Anterior cingulate cortex (tissue), 58 donors: ENCODE measurements around the gene FAM187B.

Experiments
- DNase-seq, 58 donors: peaks; one replicate each; lab custom pipeline; 2025; lab: John Stamatoyannopoulos, UW

Gene FAM187B

DNA sequence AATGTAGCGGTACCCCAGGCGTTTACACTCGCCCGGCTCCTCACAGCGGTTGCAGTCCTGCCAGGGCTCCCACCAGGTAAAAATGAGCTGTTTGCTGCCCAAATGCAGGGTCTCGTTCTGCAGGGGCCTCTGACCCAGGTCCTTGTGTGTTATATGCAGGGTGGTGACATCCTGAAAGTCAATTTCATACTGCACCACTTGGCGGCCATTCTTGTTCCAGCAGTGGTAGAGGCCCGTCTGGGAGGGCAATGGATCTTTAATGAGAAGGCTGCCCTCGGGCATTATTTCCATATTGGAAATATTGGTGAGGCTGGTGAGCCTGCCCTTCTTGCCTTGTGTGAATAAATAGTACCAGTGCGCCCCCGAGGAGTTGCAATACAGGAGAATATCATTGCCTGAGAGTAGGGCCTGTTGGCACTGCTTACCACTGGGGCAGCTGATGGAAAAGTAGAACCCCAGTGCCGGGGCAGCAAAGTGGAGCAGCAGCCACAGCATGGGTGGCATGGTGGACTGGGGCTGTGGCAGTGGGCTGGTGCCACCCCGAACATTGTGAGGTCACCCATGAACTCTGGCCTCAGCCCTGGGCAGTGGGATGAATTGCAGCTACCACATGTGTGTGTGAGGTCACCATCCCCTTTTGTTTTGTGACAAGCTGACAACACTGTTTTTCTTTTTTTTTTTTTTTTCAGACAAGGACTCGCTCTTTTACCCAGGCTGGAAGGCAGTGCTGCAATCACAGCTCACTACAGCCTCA lies at the start of gene FAM187B:
TSS of gene FAM187B (minus strand) at position 563 of the 754 bp plus-strand sequence. CDS start at position 504, 59 bp downstream.
- DNase-seq = peak in 20 of 58 donors; percentile 1 to 61 (median 29)

DNA sequence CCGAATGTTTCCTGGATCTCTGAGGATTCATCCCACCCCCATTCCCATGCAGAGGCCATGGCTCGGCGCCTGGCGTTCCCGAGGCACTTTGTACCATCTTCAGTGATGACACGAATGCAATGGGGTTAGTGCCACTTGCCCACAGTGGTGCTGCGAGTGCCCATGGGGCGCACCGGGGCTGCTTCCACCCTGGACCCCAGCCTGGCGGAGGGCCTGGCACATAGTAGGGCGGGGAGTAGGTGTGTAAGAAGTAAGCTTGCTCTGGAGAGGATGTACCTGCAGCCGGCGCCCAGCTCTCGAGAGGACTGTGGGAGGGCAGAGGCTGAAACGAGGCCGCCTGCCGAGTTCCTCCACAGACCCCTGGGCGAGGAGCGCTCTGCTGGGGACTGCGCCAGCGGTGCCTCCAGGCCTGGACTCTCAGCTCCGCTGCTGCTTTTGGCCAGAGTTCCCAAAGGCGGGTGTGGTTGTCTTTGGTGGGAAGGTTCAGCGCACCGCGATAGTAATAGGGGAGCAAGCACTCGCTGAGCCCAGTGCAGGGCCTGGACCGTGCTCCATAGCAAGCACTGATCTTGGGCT lies 48.3 kb upstream of the FAM187B start:
- no peak for DNase-seq

DNA sequence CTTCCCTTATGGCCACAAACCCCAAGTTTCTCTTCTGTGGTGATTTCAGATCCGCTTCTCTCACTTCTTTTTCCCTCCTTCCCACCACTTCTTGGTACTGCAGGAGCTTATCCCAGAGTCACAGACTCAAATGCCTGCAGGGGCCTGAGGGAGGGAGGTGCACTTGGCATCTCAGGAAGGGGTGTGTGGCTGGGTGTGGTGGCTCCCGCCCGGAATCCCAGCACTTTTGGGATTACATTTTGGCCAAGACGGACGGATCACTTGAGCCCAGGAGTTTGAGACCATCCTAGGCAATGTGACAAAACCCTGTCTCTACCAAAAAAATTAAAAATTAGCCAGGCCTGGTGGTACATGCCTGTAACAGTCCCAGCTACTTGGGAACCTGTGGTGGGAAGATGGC lies 45.8 kb upstream of the FAM187B start:
- DNase-seq = no peak

DNA sequence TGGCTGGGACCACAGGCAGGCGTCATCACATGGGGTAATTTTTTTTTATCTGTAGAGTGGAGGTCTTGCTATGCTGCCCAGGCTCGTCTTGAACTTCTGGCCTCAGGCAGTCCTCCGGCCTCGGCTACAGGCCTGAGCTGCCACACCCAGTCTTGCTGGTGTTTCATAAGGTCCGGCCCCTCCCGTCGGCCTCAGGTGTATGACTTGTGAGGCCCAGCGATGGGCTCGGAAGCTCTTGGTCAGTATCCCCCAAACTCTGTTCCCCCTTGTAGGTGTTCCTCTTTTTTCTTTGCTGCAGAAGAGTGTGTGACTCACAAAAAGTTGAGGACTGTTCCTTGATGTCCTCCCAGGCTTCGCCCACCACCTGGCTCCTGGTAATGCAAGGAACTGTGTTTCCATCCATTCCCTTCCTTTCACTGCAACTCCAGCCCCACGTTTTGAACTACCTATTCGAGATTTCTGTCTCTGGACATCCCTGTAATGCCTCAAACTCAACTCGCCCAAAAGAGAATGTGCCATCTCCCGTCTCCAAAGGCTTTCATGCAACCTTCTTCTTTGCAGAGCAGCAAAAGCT lies 45.2 kb upstream of the FAM187B start:
- DNase-seq = peak in 1 of 58 donors; percentile 60

DNA sequence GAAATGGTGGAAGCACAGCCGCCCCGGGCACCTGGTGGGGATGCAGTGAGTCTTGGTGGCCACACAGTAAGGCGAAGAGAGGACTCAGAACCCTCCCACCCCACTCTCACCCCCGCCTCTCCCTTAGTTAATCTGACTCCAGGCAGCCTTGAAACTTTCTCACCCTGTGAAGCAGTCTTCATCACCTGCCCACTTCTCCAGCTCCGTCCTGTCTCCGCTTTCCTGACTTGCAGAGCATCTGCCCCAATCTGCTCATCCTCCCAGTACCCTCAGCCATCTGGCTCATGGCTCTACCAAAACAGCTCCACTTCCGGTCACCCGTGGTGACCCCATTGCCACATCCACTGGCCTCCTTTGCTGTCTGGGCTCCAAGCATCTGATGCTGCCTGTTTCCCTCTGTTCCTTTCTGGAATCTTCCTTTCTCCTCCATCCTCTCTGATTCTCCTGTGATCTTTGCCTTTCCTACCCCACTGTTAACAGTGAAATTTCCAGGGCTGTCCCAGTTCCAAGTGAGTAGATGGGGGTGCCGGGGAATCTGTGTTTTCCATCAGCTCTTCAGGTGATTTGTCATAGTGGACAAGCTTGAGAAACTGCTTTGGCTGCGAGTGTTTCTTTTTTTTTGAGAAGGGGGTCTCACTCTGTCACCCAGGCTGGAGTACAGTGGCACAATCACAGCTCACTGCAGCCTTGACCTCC lies 44.6 kb upstream of the FAM187B start:
- peak in 2 of 58 donors; percentile 17 to 27 for DNase-seq

DNA sequence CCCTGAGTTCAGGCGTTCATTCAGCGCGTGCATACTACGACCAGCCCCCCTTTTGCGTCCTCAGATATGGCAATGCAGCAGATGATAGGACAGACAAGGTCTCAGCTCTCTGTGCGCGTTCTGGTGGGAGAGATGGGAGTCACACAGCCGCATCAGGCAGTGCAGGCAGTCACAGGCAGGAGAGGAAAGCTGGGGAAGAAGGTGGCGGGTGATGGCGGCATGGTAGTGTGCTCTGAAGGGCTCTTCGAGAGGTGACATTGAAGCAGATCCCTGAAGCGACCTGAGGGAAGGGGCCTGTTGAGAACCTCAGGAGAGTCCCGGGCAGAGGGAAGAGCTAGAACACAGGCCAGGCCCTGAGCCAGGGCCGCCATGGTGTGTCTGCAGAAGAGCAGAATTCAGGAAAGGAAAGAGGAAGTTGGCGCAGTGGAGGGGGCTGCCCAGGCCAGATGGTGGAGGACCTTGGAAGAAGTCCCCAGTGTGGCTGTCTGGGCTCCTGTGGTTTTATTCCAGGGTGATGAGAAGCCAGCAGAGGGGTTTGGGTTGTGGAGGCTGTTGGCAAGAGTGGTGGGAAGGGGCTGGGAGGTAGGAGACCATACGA lies 43.7 kb upstream of the FAM187B start:
- DNase-seq = peak in 8 of 58 donors; percentile 13 to 32 (median 26)

DNA sequence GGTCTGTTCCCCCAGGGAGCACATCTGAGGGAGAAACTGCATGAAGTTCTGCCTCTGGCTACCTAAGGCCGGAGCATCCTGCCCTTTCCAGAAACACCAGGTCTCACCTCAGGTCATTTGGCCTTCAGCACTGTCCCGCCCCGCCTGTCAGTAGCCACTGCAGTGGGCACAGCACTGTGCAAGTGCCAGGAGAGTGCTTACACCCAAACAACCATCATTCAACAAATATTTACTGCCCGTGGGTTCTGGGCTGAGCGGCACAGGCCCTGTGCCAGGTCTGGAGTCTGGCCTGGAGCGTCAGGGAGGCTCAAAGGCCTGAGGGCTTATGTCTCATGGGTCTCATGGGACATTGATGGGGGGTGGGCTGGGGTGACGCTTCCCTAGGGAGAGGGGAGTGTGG lies 43.0 kb upstream of the FAM187B start:
- no peak for DNase-seq

DNA sequence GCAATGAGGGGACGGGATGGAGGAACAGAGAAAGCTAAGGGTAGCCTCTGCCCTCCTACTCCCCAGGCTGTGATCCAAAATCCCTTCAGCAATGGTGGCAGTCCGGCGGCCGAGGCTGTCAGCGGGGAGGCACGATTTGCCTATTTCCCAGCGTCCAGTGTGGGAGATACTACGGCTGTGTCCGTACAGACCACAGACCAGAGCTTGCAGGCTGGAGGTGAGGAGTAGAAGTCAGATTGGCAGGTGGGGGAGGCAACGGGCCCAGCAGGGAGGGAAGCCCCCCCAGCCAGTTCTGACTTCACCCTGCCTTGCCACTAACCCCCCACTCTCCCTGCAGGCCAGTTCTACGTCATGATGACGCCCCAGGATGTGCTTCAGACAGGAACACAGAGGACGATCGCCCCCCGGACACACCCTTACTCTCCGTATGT lies 41.9 kb upstream of the FAM187B start:
- DNase-seq = no peak

DNA sequence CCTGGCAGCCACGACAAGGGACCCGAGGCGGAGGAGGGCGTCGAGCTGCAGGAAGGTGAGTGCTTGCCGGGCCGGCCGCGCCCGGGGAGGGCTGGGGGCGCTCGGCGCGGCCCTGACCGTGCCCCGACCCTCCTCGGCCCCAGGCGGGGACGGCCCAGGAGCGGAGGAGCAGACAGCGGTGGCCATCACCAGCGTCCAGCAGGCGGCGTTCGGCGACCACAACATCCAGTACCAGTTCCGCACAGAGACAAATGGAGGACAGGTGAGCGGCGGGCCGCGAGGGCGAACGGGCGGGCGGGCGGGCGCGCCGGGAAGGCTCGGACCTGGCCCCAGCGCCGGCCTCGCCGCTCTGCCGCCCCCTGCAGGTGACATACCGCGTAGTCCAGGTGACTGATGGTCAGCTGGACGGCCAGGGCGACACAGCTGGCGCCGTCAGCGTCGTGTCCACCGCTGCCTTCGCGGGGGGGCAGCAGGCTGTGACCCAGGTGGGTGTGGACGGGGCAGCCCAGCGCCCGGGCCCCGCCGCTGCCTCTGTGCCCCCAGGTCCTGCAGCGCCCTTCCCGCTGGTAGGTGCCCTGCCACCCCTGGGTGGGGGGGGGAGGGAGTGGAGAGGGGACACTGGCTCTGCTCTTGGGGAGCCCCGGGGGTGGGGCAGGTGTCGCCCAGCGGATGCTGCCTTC lies 41.0 kb upstream of the FAM187B start:
- peak in 52 of 58 donors; percentile 55 to 89 (median 76) for DNase-seq

DNA sequence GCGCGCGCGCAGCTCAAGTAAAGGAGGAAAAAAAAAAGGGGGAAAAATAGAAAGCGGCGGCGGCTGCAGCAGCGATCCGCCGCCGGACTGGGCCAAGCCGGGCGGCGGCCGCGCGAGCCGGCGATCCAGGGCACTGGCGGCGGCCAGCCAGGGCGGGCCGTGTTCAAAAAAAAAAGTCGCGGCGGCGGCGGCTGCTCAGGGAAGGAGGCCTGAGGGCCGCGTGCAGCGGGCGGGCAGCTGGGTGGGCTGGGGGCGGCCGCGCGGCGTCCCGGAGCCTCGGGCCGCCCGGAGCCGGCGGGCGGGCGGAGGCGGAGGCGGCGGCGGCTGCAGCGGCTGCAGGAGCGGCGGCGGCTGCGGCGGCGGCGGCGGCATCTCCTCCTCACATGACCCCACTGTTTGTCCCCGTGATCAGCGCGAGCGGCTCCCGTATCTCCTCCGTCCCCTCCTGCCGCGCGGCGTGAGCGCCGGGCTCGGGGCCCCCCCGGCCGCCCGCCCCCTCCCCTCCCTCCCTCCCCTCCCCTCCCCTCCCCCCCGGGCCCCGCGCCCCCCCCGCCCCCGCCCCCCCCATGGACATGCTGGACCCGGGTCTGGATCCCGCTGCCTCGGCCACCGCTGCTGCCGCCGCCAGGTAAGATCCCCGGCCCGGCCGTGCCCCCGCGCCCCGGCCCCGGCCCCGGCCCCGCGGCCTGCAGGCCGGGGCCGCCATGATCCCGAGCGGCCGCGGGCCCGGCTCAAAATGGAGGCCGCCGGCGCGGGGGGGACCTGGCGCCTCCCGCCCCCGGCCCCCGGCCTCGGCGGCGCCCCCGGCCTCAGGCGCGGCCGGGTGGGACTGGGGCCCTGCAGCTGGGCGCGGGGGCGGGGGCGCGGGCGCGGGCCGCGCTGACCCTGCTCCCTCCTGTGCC lies 40.2 kb upstream of the FAM187B start, which contains the start of gene USF2:
TSS of gene USF2 (plus strand) at position 427 of the 902 bp plus-strand sequence. CDS start at position 567, 140 bp downstream.
- DNase-seq = peak in 52 of 58 donors; percentile 22 to 83 (median 66)

DNA sequence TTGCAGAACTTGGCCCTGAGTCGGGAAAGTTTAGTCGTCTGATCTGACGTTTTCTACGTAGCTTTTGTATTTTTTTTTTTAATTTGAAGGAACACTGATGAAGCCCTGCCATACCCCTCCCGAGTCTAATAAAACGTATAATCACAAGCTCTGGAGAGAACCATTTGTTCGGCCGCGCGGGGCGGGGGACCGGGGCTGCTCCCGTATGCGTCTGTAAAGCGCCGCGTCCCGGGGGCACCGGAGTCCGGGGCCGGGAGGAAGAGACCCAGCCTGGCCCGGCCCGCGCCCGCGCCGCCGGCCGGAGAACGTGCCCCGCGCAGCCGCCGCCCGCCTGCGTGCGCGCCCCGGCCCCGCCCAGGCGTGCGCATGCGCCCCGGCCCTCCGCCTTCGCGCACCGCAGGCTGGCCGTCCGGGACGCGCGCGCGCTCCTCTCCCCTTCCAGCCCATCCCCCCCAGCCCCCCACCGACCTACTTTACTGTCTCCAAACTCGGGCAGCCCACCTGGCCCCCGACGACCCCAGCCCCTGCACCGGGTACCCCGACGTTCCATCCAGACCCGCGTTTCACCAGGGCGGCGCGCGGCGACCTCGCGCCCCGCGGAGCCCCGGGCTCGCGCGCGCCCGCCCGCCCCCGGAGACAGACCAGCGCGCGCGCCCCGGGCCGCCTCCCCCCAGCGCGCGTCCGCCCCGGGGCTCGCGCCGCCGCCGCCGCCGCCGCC lies 39.4 kb upstream of the FAM187B start:
- peak in 44 of 58 donors; percentile 32 to 80 (median 61) for DNase-seq

DNA sequence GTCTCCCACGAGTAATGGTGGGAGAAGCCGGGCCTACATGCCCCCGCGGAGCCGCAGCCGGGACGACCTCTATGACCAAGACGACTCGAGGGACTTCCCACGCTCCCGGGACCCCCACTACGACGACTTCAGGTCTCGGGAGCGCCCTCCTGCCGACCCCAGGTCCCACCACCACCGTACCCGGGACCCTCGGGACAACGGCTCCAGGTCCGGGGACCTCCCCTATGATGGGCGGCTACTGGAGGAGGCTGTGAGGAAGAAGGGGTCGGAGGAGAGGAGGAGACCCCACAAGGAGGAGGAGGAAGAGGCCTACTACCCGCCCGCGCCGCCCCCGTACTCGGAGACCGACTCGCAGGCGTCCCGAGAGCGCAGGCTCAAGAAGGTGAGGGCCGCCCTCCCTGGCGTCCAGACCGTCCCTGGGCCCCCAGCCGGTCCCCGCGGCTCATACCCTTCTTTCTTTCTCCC lies 38.8 kb upstream of the FAM187B start:
- DNase-seq = peak in 20 of 58 donors; percentile 26 to 66 (median 53)

DNA sequence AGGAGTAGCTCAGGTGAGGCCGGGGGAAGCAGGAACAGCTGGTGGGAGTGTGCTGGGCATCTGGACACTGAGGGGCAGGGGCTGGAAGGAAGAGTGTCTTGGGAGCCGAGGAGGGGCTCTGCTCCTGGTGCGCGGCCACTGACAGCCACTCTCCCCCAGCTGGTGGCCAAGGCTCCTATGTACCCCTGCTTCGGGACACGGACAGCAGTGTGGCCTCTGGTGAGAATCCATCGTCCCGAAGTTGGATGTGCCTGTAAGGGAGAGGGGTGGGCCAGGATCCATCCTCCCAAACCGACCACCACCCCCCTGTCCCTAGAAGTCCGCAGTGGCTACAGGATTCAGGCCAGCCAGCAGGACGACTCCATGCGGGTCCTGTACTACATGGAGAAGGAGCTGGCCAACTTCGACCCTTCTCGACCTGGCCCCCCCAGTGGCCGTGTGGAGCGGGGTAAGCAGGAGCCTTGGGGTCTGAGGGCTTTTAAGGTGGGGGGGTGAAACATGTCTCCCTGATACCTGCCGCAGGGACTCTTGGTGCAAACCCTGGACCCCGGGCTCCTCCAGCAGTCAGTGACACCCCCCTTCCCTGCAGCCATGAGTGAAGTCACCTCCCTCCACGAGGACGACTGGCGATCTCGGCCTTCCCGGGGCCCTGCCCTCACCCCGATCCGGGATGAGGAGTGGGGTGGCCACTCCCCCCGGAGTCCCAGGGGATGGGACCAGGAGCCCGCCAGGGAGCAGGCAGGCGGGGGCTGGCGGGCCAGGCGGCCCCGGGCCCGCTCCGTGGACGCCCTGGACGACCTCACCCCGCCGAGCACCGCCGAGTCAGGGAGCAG lies 38.2 kb upstream of the FAM187B start:
- no peak for DNase-seq

DNA sequence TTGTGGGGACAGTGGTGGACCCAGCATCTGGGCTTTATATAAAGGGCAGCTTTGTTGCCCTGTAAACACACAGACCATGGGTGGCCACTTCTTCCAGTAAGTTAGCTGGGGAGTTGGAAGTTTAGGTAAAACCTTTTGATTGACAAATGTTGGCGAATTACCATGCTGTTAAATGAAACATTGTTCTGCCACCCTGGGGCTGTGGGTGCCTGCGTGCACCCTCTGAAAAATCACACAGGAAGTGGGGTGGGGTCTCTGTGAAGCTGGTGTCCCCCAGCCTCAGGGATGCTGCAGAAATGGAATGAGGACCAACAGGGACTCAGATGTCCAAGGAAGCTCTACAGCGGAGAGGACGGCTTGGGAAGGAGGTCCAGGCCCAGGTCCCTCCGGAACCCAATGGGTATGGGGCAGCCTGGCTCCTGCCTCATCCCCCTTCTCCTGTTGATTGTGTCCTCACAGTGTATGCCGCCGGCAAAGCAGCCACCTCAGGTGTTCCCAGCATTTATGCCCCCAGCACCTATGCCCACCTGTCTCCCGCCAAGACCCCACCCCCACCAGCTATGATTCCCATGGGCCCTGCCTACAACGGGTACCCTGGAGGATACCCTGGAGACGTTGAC lies 37.5 kb upstream of the FAM187B start:
- no peak for DNase-seq

DNA sequence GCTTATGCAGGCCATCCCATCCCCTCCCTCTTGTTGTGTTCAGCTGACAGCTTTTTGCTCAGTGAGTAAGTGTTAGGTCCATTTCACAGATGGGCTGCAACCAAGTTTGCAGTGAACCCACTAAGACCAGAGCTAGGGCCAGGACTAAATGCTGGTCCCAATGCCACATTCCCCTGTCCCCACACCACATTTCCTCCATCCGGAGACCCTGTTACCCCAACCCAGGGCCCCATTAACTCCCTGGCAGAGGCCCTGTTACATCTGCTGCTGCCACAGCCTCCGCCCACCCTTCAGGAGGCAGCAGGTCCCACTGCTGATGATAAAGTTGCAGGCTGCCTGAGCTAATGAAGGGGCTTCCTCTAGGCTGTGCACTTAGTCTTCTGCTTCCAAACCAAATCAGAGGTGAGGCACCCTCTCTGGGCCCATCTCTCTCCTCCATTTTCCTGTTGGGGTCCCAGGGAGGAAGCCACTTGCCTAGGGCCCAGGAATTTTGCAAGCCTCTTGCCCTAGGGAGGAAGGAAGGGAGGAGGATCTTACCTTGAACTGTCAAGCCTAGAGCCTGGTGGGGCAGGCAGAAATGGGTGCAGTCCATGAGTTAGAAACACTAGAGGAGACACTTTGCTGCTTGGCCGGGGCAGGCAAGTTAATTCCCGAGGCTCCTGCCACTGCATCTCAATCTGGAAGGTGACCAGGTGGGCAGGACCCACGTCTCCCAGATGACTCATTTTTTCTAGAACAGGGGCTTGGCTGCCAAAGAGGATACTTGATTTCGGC lies 36.8 kb upstream of the FAM187B start:
- no peak for DNase-seq
